Astrocyte (in vitro differentiated cells and primary cell): ENCODE data around the gene C20orf204. TPM values are rescaled to one million over a fixed set of nuclear protein-coding genes. Genes with fewer than 3 reads are reported as not detected.
A peak's percentile ranks its signal among the peaks of the same experiment; 100 is the strongest.

Experiments used
- DNase-seq: peaks from one replicate; pipeline ENCODE4 v3.0.0-alpha.2; 2010; ENCODE audit warnings: low read depth
- FAIRE-seq: peaks from 2 replicates; lab custom pipeline; 2011; peaks lifted over from hg19 to GRCh38; lab: Jason Lieb, UNC
- H2AFZ ChIP-seq: 2 replicates; pipeline ENCODE4 v1.6.0; 2012; ENCODE audit warnings: low read depth, low read length, inconsistent platforms
- H3K27ac ChIP-seq: 2 replicates; pipeline ENCODE4 v1.5.1; 2011; ENCODE audit warnings: low read depth, low read length, inconsistent platforms
- H3K27me3 ChIP-seq: 2 replicates; pipeline ENCODE4 v1.6.0; 2011; ENCODE audit warnings: low read length, inconsistent platforms; ENCODE audit not compliant: insufficient read depth
- H3K36me3 ChIP-seq: 2 replicates; pipeline ENCODE4 v1.5.1; 2011; ENCODE audit warnings: low read length, inconsistent platforms; ENCODE audit not compliant: insufficient read depth
- H3K4me1 ChIP-seq: 2 replicates; pipeline ENCODE4 v1.5.1; 2011; ENCODE audit warnings: low read length, inconsistent platforms; ENCODE audit not compliant: insufficient read depth
- H3K4me2 ChIP-seq: 2 replicates; pipeline ENCODE4 v1.6.0; 2012; ENCODE audit warnings: low read length, inconsistent platforms
- H3K4me3 ChIP-seq: 2 replicates; pipeline ENCODE4 v1.5.1; 2011; ENCODE audit warnings: low read depth, mild to moderate bottlenecking, low read length, inconsistent platforms; ENCODE audit not compliant: insufficient read depth
- H3K79me2 ChIP-seq: 2 replicates; pipeline ENCODE4 v1.6.0; 2012; ENCODE audit warnings: mild to moderate bottlenecking, low read length, inconsistent platforms; ENCODE audit not compliant: insufficient read depth
- H3K9ac ChIP-seq: 2 replicates; pipeline ENCODE4 v1.6.0; 2012; ENCODE audit warnings: mild to moderate bottlenecking, low read length, inconsistent platforms
- H3K9me3 ChIP-seq: 2 replicates; pipeline ENCODE4 v1.5.1; 2012; ENCODE audit warnings: low read depth, mild to moderate bottlenecking, low read length, inconsistent platforms; ENCODE audit not compliant: insufficient read depth
- H4K20me1 ChIP-seq: 2 replicates; pipeline ENCODE4 v1.6.0; 2012; ENCODE audit warnings: low read length, inconsistent platforms; ENCODE audit not compliant: insufficient read depth
- H3K27ac Mint-ChIP-seq: one replicate; pipeline ENCODE4 v1.8.0; 2021; ENCODE audit warnings: mild to moderate bottlenecking, mixed read lengths; ENCODE audit not compliant: unreplicated experiment
- H3K27me3 Mint-ChIP-seq: one replicate; pipeline ENCODE4 v1.8.0; 2021; ENCODE audit warnings: low read depth, mixed read lengths; ENCODE audit not compliant: unreplicated experiment
- H3K36me3 Mint-ChIP-seq: one replicate; pipeline ENCODE4 v1.8.0; 2021; ENCODE audit warnings: low read depth, mixed read lengths; ENCODE audit not compliant: unreplicated experiment
- H3K4me1 Mint-ChIP-seq: one replicate; pipeline ENCODE4 v1.8.0; 2021; ENCODE audit warnings: low read depth, mixed read lengths; ENCODE audit not compliant: unreplicated experiment
- H3K4me3 Mint-ChIP-seq: one replicate; pipeline ENCODE4 v1.8.0; 2021; ENCODE audit warnings: mild to moderate bottlenecking, moderate library complexity, mixed read lengths; ENCODE audit not compliant: unreplicated experiment
- H3K9me3 Mint-ChIP-seq: one replicate; pipeline ENCODE4 v1.8.0; 2021; ENCODE audit warnings: mild to moderate bottlenecking, mixed read lengths; ENCODE audit not compliant: unreplicated experiment
- EZH2 ChIP-seq: IDR thresholded peaks from 2 replicates; pipeline ENCODE4 v1.6.1; 2012; ENCODE audit warnings: mild to moderate bottlenecking, low read length, inconsistent platforms; ENCODE audit not compliant: insufficient read depth
- total RNA-seq: library from RNA; stranded (reverse); gene quantifications from 2 replicates; pipeline ENCODE4 v1.2.1, GENCODE V29; 2021
- TF ChIP-seq, protein P1 (sequence below): IDR thresholded peaks from 2 replicates; pipeline ENCODE4 v1.5.1; 2011; ENCODE audit warnings: low read depth, mild to moderate bottlenecking, inconsistent platforms, low read length, moderate library complexity; ENCODE audit not compliant: insufficient read depth

The C20orf204 gene
- total RNA-seq, 1 donor from 2014 or later = 0.75 TPM

DNA sequence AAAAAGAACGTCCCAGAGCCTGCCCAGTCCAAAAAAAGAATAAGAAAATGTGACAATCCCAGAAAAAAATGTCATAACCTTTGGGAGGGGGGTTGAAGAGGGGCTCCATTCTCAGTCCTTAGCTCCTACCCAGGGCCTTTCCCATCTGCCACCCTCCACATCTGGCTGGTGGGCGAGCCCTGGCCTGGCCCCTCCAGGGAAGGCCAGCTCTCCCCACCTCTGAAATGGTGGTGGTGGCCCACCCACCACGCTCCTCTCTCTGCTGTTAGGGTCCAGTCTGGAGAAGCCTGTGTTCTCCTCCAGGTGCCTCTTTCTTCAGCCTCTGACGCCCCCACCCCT lies 42.9 kb downstream of the C20orf204 start:
- no peak overlapping the region for H2AFZ ChIP-seq
- no peak overlapping the region for H3K27ac Mint-ChIP-seq
- no peaks in the 10 kb centered on the region for H3K36me3 Mint-ChIP-seq
- H3K4me1 ChIP-seq = peaks cover 12% of the 10 kb centered on the region
- TF ChIP-seq, protein P1, sequence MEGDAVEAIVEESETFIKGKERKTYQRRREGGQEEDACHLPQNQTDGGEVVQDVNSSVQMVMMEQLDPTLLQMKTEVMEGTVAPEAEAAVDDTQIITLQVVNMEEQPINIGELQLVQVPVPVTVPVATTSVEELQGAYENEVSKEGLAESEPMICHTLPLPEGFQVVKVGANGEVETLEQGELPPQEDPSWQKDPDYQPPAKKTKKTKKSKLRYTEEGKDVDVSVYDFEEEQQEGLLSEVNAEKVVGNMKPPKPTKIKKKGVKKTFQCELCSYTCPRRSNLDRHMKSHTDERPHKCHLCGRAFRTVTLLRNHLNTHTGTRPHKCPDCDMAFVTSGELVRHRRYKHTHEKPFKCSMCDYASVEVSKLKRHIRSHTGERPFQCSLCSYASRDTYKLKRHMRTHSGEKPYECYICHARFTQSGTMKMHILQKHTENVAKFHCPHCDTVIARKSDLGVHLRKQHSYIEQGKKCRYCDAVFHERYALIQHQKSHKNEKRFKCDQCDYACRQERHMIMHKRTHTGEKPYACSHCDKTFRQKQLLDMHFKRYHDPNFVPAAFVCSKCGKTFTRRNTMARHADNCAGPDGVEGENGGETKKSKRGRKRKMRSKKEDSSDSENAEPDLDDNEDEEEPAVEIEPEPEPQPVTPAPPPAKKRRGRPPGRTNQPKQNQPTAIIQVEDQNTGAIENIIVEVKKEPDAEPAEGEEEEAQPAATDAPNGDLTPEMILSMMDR = no peak
- no peak for TF ChIP-seq EZH2
- peak overlapping the region; percentile 66 for H3K4me3 ChIP-seq
- no peaks in the 10 kb centered on the region for H3K4me1 Mint-ChIP-seq
- peak overlapping the region; percentile 80 for H3K4me3 Mint-ChIP-seq
- peaks cover 15% of the 10 kb centered on the region for H4K20me1 ChIP-seq
- H3K9me3 Mint-ChIP-seq = no peaks in the 10 kb centered on the region
- H3K27me3 Mint-ChIP-seq = no peaks in the 10 kb centered on the region
- no peaks in the 10 kb centered on the region for H3K9me3 ChIP-seq
- H3K27ac ChIP-seq = no peak overlapping the region
- peaks cover 6% of the 10 kb centered on the region for H3K27me3 ChIP-seq
- DNase-seq (no peak), FAIRE-seq (no peak)
- H3K36me3 ChIP-seq = no peaks in the 10 kb centered on the region
- H3K79me2 ChIP-seq = no peaks in the 10 kb centered on the region
- peak overlapping the region; percentile 96 for H3K4me2 ChIP-seq
- H3K9ac ChIP-seq = peak overlapping the region; percentile 79

DNA sequence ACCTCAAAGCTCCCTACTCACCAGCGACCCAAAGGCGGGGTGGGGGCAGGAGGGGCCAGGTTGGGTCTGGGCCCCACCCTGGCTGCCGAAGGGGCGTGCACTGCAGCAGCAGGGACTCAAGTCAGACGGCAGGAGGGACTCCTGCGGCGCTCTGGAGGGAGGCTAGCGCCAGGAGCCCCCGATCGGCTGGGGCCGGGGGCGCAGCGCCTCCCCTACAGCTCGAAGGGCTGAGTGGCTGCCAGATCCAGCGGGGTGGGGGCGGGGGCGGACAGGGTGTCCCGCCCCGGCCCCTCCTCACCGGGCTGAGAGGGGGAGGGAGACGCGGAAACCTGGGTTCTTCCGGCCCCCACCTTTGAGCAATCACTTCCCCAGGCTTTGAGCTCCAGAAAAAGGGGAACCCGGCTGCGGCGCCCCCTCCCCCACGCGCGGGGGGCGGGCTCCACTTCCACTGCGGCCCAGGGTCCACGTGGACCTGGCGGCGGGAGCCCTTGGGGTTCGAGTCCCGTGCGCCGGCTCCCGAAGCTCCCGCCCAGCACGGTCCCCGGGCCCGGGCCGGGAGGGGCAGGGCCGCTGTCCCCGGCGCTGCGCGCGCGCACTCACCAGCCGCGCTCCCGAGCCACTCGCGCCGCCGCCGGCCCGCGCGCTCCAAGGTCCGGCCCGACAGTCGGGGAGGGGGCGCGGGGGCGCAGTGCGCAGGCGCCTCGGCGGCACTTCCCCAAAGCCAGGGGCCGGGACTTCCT lies 43.5 kb downstream of the C20orf204 start, which contains the start of gene RGS19:
RGS19 (minus strand) TSS at position 246 of the 740 bp plus-strand sequence. CDS start 2,632 bp downstream, outside the sequence.
- Histone ChIP-seq H4K20me1 (peaks cover 15% of the 10 kb centered on the region), H3K4me1 (peaks cover 16% of the 10 kb centered on the region), H3K4me2 (peak within 1 kb of the TSS; percentile 96), H3K9ac (peak within 1 kb of the TSS; percentile 79), H3K79me2 (no peaks in the 10 kb centered on the region), H3K9me3 (no peaks in the 10 kb centered on the region), H3K36me3 (no peaks in the 10 kb centered on the region), H3K27ac (no peak within 1 kb of the TSS), H3K27me3 (peaks cover 9% of the 10 kb centered on the region), H2AFZ (peak within 1 kb of the TSS; percentile 86), H3K4me3 (peak within 1 kb of the TSS; percentile 66)
- H3K9me3 Mint-ChIP-seq = peaks cover 1% of the 10 kb centered on the region
- H3K36me3 Mint-ChIP-seq = no peaks in the 10 kb centered on the region
- FAIRE-seq (no peak), DNase-seq (peak; percentile 42)
- H3K4me3 Mint-ChIP-seq = peak within 1 kb of the TSS; percentile 85
- TF ChIP-seq, protein P1 = no peak
- TF ChIP-seq EZH2 = no peak
- peaks cover 3% of the 10 kb centered on the region for H3K27me3 Mint-ChIP-seq
- H3K27ac Mint-ChIP-seq = no peak within 1 kb of the TSS
- no peaks in the 10 kb centered on the region for H3K4me1 Mint-ChIP-seq
